GM12892 (cell line): ENCODE data around the gene ZNF860.
"Not testable (repeated sequence)": the region's sequence is repeated elsewhere in the genome, so short reads cannot be mapped to it uniquely, and the experiment has no call there.

Source experiments
- DNase-seq: peaks from one replicate; pipeline ENCODE4 v3.0.0; 2011; ENCODE audit not compliant: insufficient read length
- FAIRE-seq: peaks from 2 replicates; lab custom pipeline; 2011; peaks lifted over from hg19 to GRCh38; lab: Jason Lieb, UNC
- POLR2A ChIP-seq: IDR thresholded peaks from 2 replicates; pipeline ENCODE4 v1.6.1; 2011; ENCODE audit warnings: low read depth, low read length, control low read depth
- POLR2AphosphoS5 ChIP-seq: IDR thresholded peaks from 2 replicates; pipeline ENCODE4 v1.6.1; 2011; ENCODE audit warnings: low read depth, low read length, control low read depth
- TAF1 ChIP-seq: IDR thresholded peaks from 2 replicates; pipeline ENCODE4 v1.6.1; 2011; ENCODE audit warnings: low read depth, mild to moderate bottlenecking, control low read depth, low read length, borderline replicate concordance

Gene ZNF860

DNA sequence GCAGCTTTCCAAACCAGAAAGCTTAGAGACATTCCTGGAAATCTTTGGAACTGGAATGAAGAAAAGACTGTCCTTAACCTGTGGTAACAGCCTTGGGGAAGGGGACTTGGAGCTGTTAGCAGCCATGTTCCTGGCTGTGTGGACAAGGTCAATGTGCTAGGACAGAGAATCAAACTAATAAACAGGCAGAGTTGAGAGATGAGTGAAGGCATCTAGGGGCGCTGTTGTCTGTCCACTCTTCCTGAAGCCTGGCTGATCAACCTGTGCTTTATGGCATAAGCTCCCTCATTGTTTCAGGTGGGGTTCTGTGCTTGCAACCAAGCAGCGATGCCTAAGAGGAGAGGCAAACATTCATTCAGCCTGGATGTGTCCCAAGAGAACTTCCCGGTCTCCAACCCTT is 19.3 kb downstream of the ZNF860 start:
- no peak for FAIRE-seq
- TF ChIP-seq POLR2AphosphoS5 (no peak), TAF1 (no peak), POLR2A (no peak)
- no peak for DNase-seq

DNA sequence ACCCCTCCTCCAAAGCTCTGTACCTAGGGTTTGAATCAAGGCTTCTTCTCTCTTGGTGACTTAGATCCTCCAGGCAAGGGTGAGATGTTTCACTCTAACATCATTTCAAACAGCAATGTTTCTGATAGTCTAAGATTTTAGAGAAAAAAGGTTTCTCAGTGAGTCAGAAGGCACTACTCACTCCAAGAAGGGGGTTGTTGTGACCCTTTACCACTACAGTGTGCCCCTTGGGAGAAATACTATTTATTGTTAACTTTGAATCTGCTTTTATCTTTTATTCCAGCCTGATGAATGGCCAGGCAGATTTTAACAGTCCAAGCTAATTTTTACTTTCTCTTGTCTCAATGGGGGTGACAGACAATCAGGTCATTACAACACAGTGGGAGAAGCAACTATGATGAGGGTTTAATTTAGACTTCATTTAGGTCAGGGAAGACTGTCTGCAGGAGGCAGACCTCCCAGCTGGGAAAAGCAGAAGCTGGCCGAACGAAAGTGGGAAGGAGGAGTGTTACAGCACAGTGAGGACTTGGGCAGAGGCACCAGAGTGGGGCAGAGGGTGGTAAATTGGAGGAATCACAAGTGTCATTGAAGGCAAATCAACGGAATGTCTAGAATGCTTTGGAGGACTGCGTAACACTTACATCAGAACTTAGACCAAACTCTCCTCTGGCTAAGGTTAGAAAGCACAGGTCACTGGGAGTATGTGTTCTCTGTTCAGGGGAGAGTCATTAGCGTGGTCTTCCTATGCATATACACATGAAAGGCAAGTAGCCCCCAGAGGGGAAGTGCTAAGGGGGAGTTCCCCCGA is 21.2 kb downstream of the ZNF860 start:
- no peak for DNase-seq

DNA sequence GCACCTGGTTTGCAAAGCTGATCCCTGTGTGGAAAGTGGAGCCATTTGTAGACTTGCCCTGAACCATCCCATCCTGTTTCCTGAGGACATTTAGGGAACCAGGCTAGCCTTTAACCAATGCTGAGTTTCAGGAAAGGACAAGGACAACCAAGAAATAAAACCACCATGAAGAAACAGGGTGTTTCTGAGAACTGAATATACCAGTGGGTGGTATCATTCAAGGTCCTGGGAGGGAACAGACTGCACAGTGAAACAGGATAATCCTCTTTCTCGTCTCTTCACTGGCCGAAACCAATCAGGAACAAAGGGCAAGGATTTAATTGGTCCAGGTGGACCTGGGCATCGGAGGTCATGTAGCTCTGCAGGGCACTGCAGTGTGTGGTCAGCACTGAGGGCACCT is 21.8 kb downstream of the ZNF860 start:
- no peak for TF ChIP-seq POLR2A
- TF ChIP-seq POLR2AphosphoS5, result no peak
- no peak for TF ChIP-seq TAF1
- DNase-seq (no peak), FAIRE-seq (no peak)

More for the DNA sequence above, 21.2 kb downstream of the ZNF860 start:
- no peak for TF ChIP-seq TAF1
- no peak for TF ChIP-seq POLR2AphosphoS5
- TF ChIP-seq POLR2A, result no peak
- no peak for FAIRE-seq

DNA sequence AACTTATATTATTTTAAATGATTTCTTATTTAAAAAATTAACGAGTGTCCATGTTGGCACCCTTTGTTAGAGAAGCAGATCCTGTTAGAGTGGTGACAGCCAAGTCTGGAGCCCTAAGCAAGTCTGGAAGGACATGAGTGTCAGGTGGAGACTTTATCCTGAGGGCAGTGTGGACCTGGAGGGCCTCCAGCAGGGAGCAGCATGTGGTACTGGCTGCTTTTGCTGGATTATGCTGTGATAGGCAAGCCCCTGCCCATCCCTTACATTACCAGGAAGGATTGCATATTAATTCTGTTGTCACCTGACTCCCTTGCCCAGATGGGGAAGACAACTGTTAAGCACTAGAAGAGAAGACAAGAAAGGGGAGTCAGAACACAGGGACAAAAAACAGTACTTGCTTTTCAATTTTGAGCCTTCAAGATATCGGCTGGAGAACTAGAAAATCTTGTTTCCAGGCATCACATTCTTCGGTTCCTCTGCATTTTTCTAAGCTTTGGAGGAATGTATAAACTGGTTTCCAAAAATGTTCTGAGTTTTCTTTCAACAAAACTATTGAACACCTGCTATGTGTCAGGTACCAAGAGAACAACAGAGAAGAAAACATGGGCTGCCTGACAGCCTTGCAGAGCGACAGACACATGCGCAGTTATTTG is 22.7 kb downstream of the ZNF860 start:
- FAIRE-seq (no peak), DNase-seq (no peak)
- TF ChIP-seq POLR2AphosphoS5 (no peak), TAF1 (no peak), POLR2A (no peak)

DNA sequence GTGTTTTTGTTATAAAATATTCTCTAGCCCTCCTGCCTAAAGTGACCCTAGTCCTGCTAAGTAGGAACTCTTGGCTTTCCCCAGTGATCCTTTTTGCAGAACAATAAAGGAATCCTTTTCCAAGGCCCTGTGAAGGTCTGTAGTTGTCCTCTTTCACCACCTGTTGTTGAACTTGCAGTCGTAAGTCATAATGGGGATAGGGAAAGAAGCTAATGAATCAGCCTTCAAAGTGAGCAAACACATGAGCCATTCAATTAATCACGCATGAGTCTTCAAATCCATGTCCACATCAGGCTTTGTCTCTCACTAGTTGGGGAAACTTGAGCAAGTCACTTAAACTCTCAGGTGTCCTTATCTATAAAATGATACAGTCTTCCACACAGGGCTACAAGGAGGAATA is 27.6 kb downstream of the ZNF860 start:
- FAIRE-seq (no peak), DNase-seq (no peak)
- TF ChIP-seq TAF1 (no peak), POLR2AphosphoS5 (no peak), POLR2A (no peak)

DNA sequence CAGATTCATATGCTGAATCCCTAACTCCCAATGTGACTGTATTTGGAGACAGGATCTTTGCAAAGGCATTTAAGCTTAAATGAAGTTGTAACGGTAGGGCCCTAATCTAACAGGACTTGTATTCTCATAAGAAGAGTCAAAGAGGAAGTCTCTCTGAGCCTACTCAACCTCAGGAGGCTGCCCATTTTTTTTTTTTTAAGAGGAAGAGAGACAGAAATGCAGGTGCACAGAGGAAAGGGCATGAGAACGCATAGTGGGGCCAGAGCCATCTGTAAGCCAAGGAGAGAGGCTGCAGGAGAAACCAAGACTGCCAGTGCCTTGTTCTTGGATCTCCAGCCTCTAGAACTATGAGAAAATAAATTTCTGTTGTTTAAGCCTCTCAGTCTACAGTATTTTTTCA is 28.4 kb downstream of the ZNF860 start:
- FAIRE-seq (no peak), DNase-seq (no peak)
- TF ChIP-seq POLR2AphosphoS5, result no peak
- no peak for TF ChIP-seq POLR2A
- no peak for TF ChIP-seq TAF1

DNA sequence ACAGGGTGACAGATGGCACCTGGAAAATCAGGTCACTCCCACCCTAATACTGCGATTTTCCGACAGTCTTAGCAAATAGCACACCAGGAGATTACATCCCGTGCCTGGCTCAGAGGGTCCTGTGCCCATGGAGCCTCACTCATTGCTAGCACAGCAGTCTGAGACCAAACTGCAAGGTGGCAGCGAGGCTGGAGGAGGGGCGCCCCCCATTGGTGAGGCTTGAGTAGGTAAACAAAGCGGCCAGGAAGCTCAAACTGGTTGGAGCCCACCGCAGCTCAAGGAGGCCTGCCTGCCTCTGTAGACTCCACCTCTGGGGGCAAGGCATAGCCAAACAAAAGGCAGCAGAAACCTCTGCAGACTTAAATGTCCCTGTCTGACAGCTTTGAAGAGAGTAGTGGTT is 29.1 kb downstream of the ZNF860 start:
- DNase-seq, FAIRE-seq: not testable (repeated sequence)

DNA sequence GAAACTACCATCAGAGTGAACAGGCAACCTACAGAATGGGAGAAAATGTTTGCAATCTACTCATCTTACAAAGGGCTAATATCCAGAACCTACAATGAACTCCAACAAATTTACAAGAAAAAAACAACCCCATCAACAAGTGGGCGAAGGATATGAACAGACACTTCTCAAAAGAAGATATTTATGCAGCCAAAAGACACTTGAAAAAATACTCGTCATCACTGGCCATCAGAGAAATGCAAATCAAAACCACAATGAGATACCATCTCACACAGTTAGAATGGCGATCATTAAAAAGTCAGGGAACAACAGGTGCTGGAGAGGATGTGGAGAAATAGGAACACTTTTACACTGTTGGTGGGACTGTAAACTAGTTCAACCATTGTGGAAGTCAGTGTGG is 34.1 kb downstream of the ZNF860 start:
- FAIRE-seq, DNase-seq: not testable (repeated sequence)

DNA sequence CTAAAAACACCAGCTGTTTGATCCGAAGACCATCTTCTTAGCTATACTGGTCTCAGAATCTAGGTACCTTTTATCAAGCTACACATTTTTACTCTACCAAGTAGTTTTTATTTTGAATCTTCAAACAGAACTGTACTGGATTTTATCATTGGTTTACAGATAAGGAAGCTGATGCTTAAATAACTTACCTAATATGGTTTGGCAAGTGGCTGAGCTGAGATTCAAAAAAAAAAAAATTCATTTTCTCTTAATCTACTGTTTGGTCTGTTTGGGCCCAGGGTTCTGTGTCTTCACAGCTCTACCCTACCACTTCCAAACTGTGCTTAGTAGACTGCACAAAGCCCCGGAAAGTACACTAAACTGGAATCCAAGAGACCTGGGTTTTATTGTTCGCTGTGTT is 35.7 kb downstream of the ZNF860 start:
- DNase-seq, result no peak
- no peak for FAIRE-seq
- TF ChIP-seq POLR2AphosphoS5, result no peak
- TF ChIP-seq TAF1, result no peak
- TF ChIP-seq POLR2A, result no peak

DNA sequence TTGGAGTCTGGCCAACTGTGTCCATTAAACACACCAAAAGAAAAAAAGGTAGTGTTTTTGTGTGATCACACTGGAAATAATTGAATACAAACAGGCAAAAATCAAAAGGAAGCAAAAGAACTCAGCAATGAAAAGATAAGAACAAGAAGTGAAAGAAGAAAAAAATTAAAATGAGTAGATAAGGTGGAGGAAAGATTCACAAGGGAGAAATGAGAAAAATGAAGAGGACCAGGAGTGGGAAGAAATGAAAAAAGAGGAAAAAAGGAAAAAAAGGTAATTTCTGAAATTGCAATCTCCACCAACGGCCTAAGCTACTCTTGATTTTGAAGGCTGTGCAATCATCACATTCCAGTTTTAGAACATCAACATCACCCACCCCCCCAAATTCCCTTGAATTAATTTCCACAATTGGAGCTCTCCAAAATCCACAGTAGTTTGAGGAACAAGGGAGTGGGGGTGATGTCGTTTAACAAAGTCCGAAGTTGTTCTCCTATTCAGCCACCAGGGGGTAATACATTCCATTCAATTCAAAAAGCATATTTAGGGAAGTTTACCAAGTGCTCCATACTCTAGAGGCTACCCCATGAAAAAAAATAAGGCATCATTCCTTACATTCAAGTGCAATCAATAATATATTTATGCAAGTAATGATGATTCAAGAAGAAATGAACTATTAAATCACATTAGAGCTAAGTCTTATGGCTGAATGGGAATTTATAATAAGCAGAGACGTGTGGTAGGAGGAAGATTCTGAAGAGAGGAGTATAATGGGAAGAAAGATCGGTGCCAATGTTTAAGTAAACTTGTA is 37.4 kb downstream of the ZNF860 start:
- DNase-seq, result no peak
- peak; percentile 70 for FAIRE-seq
- TF ChIP-seq POLR2A (no peak), POLR2AphosphoS5 (no peak), TAF1 (no peak)

DNA sequence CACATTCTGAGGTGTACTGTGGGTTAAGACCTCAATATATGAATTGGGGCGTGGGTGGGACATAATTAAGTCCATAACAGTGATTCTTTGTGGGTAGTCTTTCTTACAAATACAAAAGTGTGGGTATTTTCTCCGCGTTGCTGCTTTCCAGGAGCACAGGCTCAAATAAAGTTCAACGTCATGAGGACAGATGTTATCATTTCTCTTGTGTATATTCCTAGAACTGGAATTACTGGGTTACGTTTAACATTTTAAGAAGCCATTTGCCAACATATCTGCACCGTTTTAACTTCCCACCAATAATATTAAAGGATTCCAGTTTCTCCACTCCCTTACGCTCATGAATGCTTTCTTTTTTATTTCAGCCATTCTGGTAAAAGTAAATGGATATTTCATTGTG is 39.6 kb downstream of the ZNF860 start:
- no peak for FAIRE-seq
- no peak for DNase-seq
- TF ChIP-seq TAF1 (no peak), POLR2A (no peak), POLR2AphosphoS5 (no peak)
